ENCODE results near the gene UFSP2. TPM values are rescaled to one million over a fixed set of nuclear protein-coding genes. Genes with fewer than 3 reads are reported as not detected.

The UFSP2 gene
- total and polyA plus RNA-seq, 9 donors = 33.4 to 69.3 (median 51.3) TPM

GRCh38 chr4:185456131-185456530 is 30.4 kb upstream of the UFSP2 start:
- intact Hi-C loops (cut with DNase I) = no loop called here
- H3K27ac ChIP-seq = no peak overlapping the region
- no peaks in the 10 kb centered on the region for H3K4me1 ChIP-seq (ENCODE audit: insufficient read depth)
- no peaks in the 10 kb centered on the region for H3K27me3 ChIP-seq
- 44 to 75% (median 47%) methylated on average over 2 of the region's 2 CpGs for WGBS, 3 donors
- no peaks in the 10 kb centered on the region for H3K9me3 ChIP-seq
- no peak overlapping the region for H3K4me3 ChIP-seq
- no peaks in the 10 kb centered on the region for H3K36me3 ChIP-seq
- no peak for TF ChIP-seq POLR2A (IDR thresholded peaks at IDR 0.05)
- TF ChIP-seq, protein P1, sequence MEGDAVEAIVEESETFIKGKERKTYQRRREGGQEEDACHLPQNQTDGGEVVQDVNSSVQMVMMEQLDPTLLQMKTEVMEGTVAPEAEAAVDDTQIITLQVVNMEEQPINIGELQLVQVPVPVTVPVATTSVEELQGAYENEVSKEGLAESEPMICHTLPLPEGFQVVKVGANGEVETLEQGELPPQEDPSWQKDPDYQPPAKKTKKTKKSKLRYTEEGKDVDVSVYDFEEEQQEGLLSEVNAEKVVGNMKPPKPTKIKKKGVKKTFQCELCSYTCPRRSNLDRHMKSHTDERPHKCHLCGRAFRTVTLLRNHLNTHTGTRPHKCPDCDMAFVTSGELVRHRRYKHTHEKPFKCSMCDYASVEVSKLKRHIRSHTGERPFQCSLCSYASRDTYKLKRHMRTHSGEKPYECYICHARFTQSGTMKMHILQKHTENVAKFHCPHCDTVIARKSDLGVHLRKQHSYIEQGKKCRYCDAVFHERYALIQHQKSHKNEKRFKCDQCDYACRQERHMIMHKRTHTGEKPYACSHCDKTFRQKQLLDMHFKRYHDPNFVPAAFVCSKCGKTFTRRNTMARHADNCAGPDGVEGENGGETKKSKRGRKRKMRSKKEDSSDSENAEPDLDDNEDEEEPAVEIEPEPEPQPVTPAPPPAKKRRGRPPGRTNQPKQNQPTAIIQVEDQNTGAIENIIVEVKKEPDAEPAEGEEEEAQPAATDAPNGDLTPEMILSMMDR (IDR thresholded peaks at IDR 0.05) = no peak
- no peak for TF ChIP-seq EP300 (IDR thresholded peaks at IDR 0.05)
- DNase-seq = no peak

DNA sequence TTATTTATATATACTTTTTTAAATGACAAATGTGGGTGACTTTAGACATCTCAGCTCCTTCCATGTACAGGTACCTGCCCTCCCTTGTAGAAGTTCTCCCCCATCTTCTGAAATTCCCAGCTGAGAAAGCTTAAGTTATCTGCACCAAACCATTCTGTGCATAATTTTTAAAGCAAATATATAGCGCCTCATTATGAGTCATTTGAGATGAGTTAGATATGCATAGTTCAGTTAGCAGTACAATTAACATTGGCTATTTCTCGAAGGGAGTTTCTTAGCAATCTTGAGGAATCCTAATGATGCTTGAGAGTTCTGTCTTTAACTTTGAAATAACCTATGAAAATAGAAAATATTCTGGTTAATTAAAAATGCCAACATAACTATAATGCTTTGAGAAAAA is 19.4 kb upstream of the UFSP2 start:
- no peak for TF ChIP-seq EP300 (IDR thresholded peaks at IDR 0.05)
- TF ChIP-seq, protein P1 (IDR thresholded peaks at IDR 0.05) = no peak
- TF ChIP-seq POLR2A (IDR thresholded peaks at IDR 0.05) = no peak
- 93 to 99% (median 97%) methylated on average over 2 of the region's 2 CpGs for WGBS, 3 donors
- no peak for DNase-seq
- Histone ChIP-seq H3K4me3 (no peak overlapping the region), H3K4me1 (ENCODE audit: insufficient read depth) (no peaks in the 10 kb centered on the region), H3K9me3 (no peaks in the 10 kb centered on the region), H3K27ac (no peak overlapping the region), H3K27me3 (no peaks in the 10 kb centered on the region), H3K36me3 (no peaks in the 10 kb centered on the region)
- intact Hi-C loops (cut with DNase I) = no loop called here

- TF ChIP-seq EP300 (IDR thresholded peaks at IDR 0.05) (no peak), POLR2A (IDR thresholded peaks at IDR 0.05) (no peak)
- TF ChIP-seq, protein P1 (IDR thresholded peaks at IDR 0.05) = no peak
- intact Hi-C loops (cut with DNase I) = no loop called here
- 94 to 95% (median 95%) methylated on average over 2 of the region's 2 CpGs for WGBS, 3 donors
- Histone ChIP-seq H3K27me3 (no peaks in the 10 kb centered on the region), H3K27ac (no peak overlapping the region), H3K4me1 (ENCODE audit: insufficient read depth) (no peaks in the 10 kb centered on the region), H3K36me3 (no peaks in the 10 kb centered on the region), H3K9me3 (no peaks in the 10 kb centered on the region), H3K4me3 (no peak overlapping the region)
- no peak for DNase-seq
Measured at GRCh38 chr4:185441479-185441878, 15.7 kb upstream of the UFSP2 start.

DNA sequence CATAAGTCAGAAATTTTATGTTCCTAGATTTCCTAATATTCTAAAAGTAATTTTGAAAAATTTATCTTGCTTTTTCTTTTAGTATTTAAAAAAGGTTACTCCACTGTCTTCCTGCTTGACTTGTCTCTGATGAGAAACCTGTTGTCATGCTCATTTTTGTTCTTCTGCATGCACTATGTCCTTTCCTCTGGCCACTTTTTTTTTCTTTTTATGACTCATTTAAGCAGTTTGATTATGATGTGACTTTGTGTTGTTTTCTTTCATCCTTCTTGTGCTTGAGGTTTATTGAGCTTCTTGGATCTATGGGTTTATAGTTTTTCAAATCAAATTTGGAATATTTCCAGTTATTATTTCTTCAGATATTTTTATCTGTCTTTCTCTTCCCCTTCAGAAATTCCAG is 12.0 kb upstream of the UFSP2 start:
- intact Hi-C loops (cut with DNase I) = no loop called here
- no peak overlapping the region for H3K27ac ChIP-seq
- no peaks in the 10 kb centered on the region for H3K9me3 ChIP-seq
- H3K36me3 ChIP-seq = no peaks in the 10 kb centered on the region
- H3K4me1 ChIP-seq (ENCODE audit: insufficient read depth) = no peaks in the 10 kb centered on the region
- no peak overlapping the region for H3K4me3 ChIP-seq
- TF ChIP-seq, protein P1 (IDR thresholded peaks at IDR 0.05) = no peak
- TF ChIP-seq POLR2A (IDR thresholded peaks at IDR 0.05) (no peak), EP300 (IDR thresholded peaks at IDR 0.05) (no peak)
- no peaks in the 10 kb centered on the region for H3K27me3 ChIP-seq
- DNase-seq = no peak

DNA sequence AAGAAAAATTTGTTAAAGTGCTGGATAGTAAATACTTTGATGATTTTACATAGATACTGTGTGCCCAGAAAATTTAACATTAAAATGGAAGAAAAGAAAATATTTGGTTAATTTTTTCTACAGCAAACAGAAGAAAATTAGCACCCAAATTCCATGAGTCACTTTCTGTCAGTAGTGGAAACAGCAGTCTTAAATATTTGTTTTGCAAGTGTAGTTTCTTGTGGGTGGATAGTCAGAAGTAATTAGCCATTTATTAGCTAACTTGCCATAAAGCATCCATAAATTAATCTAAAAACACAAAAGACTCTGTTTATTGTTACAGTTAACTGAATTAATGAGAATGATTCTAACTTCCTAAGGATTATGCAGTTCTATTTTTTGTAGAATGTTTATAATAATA is 9.7 kb upstream of the UFSP2 start:
- Histone ChIP-seq H3K36me3 (no peaks in the 10 kb centered on the region), H3K27ac (no peak overlapping the region), H3K4me1 (ENCODE audit: insufficient read depth) (no peaks in the 10 kb centered on the region), H3K27me3 (no peaks in the 10 kb centered on the region), H3K4me3 (no peak overlapping the region), H3K9me3 (no peaks in the 10 kb centered on the region)
- DNase-seq = no peak
- TF ChIP-seq POLR2A (IDR thresholded peaks at IDR 0.05) (no peak), EP300 (IDR thresholded peaks at IDR 0.05) (no peak)
- TF ChIP-seq, protein P1 (IDR thresholded peaks at IDR 0.05) = no peak
- intact Hi-C loops (cut with DNase I) = no loop called here
